Right lung (tissue), 5 donors: ENCODE measurements around the gene SPTBN2. TPM values are rescaled to one million over a fixed set of nuclear protein-coding genes. Genes with fewer than 3 reads are reported as not detected.
"Not testable (repeated sequence)": the region's sequence is repeated elsewhere in the genome, so short reads cannot be mapped to it uniquely, and the experiment has no call there.

Source experiments
- DNase-seq, 2 donors: peaks; one replicate each; pipeline ENCODE4 v3.0.0-alpha.2; 2013
- polyA plus RNA-seq, 5 donors: library from polyadenylated mRNA; unstranded; fragments of 120-200 nt; gene quantifications; one replicate each; pipeline versions ENCODE4 v1.2.1 to v1.2.3, GENCODE V29; 2013; ENCODE audit warnings: inconsistent platforms in 1 of 5, low replicate concordance in 1 of 5; ENCODE audit not compliant: insufficient read length in 5 of 5, insufficient read depth in 1 of 5

SPTBN2 gene
- polyA plus RNA-seq, 5 donors, result 6.1 to 11.5 (median 8.2) TPM

DNA sequence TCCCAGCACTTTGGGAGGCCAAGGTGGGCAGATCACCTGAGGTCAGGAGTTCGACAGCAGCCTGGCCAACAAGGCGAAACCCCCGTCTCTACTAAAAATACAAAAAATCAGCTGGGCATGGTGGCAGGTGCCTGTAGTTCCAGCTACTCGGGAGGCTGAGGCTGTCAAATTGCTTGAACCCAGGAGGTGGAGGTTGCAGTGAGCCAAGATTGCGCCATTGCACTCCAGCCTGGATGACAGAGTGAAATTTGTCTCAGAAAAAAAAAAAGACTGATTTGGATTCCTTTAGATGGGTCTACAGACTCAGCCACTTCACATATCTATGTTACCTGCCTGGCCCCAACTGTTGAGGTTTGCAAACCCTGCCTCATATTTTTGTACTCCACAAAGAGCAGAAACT lies 4.8 kb downstream of the SPTBN2 start:
- not testable (repeated sequence) for DNase-seq

- DNase-seq, result no peak
Measured at GRCh38 chr11:66723693-66724092, 5.3 kb downstream of the SPTBN2 start.

- no peak for DNase-seq
Measured at GRCh38 chr11:66722745-66723651, 6.0 kb downstream of the SPTBN2 start.

GRCh38 chr11:66721939-66722338 lies 7.1 kb downstream of the SPTBN2 start:
- no peak for DNase-seq

- DNase-seq, result no peak
Measured at GRCh38 chr11:66720899-66721470, 8.0 kb downstream of the SPTBN2 start.

DNA sequence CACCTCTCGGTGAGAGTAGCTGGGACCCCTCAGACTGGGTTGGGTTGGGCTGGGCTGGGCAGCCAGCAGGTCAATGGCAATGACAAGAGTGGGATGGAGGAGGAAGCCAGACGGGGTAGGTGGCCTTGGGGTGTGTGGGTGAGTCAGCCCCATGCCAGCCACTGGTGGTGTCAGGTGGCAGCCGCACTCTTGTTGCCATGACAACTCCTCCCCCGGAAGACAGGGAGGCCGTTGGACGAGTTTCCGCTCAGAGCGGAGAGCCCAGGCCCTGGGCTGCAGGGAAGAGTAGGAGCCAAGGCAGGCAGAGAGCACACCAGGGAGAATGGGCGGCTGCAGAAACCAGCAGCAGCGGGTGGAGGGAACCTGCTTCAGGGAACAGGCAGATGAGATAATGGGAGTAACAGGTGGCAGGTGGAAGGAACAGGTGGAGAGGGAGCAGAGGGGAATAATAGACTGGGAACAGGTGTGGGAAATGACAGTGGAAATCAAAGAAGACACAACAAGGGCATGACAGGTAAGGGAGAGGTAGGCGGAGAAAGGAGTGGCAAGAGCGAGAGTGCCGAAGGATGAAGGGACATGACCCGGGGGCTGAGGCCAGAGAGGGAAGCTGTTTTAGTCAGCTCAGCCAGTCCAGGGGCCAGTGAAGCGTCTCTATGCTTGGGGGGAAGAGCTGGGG lies 8.7 kb downstream of the SPTBN2 start:
- peak; percentile 55 to 64 for DNase-seq

DNA sequence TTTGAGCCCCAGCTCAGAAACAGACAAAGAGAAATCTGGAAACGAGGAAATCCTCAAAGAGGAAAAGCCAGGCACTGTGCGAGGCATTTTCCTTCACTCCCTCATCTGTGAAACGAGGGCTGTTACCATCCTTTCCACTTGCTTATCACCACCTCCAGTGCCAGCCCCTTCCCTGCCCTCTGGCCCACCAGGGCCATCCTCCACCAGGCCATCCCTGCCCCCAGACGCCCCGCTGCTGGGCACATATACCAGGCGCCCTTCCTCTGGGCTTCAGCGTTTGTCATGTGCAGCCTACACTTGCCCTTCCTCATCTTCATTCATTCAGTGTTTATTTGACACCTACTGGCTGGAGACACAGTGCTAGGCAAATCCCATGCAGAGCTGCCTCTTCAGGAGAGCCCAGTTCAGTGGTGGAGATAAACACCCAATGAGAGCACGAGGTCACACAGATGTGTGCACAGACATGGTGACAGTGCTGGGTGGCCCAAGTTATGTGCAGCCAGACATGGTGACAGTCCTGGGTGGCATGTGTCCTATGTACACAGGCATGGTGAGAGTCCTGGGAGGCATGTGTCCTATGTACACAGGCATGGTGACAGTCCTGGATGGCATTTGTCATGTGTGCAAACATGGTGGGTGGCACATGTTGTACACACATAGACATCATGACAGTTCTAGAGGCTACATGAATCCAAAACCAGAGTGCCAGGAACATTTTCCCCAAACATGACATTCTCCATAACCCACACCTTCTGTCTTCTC lies 9.7 kb downstream of the SPTBN2 start:
- no peak for DNase-seq

- peak; percentile 48 to 51 for DNase-seq
Measured at GRCh38 chr11:66718320-66718971, 10.6 kb downstream of the SPTBN2 start.

- DNase-seq, result no peak
Measured at GRCh38 chr11:66717925-66718319, 11.1 kb downstream of the SPTBN2 start.

DNA sequence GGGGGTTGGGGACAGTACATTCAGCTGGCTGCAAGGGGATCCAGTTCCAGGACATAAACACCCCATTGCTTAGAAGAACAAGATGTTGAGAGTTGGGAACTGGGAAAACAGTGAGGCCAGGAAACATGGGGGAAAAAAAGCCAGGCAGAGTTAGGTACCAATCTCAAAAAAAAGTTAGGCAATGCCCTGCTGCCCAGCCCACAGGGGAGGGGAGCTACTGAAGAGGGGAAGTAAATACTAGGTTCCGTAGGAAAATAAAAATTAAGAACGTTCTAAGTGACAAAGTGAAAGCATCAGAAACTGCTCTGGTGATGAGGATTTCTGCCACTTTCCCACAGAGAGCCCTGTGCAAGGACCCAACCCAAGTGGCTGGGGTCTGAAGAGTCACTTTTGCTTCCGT lies 12.0 kb downstream of the SPTBN2 start:
- DNase-seq, result no peak

- no peak for DNase-seq
Measured at GRCh38 chr11:66715346-66716085, 13.5 kb downstream of the SPTBN2 start.

- DNase-seq, result no peak
Measured at GRCh38 chr11:66713746-66714480, 15.1 kb downstream of the SPTBN2 start.

DNA sequence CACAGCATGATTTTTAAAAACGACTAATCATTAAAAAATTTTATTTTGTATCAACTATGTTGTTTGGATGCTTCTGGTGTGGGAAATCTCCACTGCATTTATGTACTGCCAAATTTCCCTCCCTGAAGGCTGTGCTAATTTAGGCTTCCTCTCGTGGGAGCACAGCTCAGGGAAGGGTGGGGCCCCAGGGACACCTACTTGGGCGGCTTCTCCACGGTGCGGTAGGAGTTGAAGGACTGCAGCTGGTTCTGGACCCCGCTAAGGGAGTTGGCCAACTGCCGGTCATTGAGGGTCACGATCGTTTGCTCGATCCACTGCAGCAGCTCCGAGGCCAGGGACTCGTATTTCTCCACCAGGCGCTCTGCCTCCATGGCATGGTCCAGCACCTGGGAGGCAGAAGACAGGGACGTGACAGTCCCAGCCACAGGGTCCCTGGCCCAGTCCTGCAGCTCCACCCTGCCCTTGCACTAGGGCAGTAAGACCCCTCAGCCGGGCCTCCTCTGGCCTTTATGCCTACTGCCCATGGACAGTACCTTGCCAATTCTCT lies 18.6 kb downstream of the SPTBN2 start:
- DNase-seq, result no peak

DNA sequence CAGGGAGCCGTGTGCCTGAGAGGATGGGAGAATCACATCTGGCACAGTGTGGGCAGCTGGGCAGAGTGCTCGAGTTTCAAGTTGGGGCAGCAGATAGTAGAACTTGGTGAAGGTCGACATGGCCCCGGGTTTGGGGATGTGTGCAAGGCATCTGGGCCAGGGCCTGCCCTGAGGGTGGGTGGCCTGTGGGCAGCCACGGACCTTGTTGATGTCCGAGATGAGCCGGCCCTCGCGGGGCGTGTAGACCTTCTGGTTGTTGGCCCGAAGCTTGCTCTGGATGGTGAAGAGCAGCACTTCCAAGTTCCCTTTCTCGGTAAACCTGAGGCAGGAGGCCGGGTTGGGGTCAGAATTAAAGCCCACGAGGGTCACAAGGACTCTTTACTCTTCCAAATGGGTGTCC lies 20.3 kb downstream of the SPTBN2 start:
- DNase-seq, result no peak

- no peak for DNase-seq
Measured at GRCh38 chr11:66708094-66708493, 20.9 kb downstream of the SPTBN2 start.

DNA sequence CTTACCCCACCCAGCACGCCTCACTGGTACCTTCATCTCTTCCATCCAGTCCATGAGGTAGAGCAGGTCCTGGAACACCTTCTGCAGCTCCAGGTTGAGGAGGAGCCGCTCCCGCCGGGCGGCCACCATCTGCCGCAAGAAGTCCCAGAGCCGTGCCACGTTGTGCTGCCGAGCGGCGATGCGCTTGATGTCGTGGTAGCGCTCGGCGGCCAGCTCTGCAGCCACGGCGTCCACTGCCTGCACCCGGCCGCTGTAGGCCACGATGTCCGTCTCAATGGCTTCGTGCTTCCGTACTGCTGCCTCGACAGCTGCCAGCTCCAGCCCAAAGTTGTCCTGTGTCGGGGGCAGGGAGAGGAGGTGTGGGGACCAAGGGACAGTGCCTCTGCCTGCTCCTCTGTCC lies 21.5 kb downstream of the SPTBN2 start:
- no peak for DNase-seq

DNA sequence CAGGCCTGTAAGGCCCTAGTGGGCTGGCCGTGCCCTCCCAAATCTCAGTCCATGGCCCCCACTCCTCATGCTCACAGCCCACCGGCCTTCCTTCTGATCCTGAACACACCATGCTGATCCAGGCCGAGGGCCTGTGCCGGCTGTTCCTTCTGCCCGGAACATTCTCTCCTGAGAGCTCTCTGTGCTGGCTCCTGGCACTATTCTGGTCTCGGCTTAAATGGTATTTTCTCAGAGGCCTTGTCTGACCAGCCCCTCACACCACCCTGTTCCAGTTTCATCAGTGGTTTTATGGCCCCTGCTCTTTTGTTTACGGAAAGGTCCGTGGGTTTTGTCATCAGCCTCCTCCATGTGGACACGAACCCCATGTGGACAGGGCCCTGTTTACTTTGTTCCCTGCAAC lies 22.0 kb downstream of the SPTBN2 start:
- DNase-seq, result no peak

GRCh38 chr11:66705587-66706335 lies 23.3 kb downstream of the SPTBN2 start:
- DNase-seq, result no peak
